ENCODE measurements around the gene PNN. TPM values are rescaled to one million over a fixed set of nuclear protein-coding genes. Genes with fewer than 3 reads are reported as not detected.

The PNN gene
- total and polyA plus RNA-seq, 9 of the 15 experiments (the other 6 are each of a cell fraction or from before 2014, with no cell fraction given), result 30.2 to 188 (median 69.7) TPM

- Histone ChIP-seq H3K9ac (ENCODE audit: insufficient read depth in 1 of 2, low read depth in 2 of 2, low read length in 2 of 2) (no peak overlapping the region), H3K4me3 (no peak overlapping the region), H2AFZ (ENCODE audit: low read depth, low read length) (0 out of 2 replicates have a peak overlapping the region, but pooled peaks have one; percentile 11), H3K27me3 (ENCODE audit: control insufficient read depth in 2 of 2, insufficient read depth in 2 of 2, low read length in 2 of 2) (no peaks in the 10 kb centered on the region), H3K36me3 (ENCODE audit: control insufficient read depth, insufficient read depth, low read length) (no peaks in the 10 kb centered on the region), H3K79me2 (ENCODE audit: control insufficient read depth, insufficient read depth, low read length) (no peaks in the 10 kb centered on the region), H4K20me1 (replicated peaks; ENCODE audit: control insufficient read depth, insufficient read depth, low read length) (no peaks in the 10 kb centered on the region), H3K9me1 (ENCODE audit: control insufficient read depth, insufficient read depth, low read length) (no peaks in the 10 kb centered on the region), H3K9me3 (replicated peaks; ENCODE audit: control insufficient read depth, insufficient read depth, low read depth, low read length) (no peaks in the 10 kb centered on the region), H3K4me2 (ENCODE audit: insufficient read depth, low read length) (no peak overlapping the region), H3K4me1 (replicated peaks in 1 of 2; ENCODE audit: control insufficient read depth in 2 of 2, insufficient read depth in 2 of 2, low read length in 2 of 2) (peaks cover 0 to 6% of the 10 kb centered on the region in 2 experiments; a peak in 1 of 5 replicates), H3K27ac (ENCODE audit: extremely low read depth, low read depth, low read length) (no peak overlapping the region)
- peak in 1 of 4 experiments; percentile 10 for DNase-seq (ENCODE audit: extremely low read depth in 1 of 4, low spot score in 3 of 4)
- ATAC-seq, result peak; percentile 64
- no TSS peak for BruUV-seq (replicated peaks)
- ChIA-PET CTCF (ENCODE audit: low intra/inter-chr PET ratio) (no interaction called here), POLR2A (no interaction called here)
- intact Hi-C loops (cut with micrococcal nuclease), result no loop called here
- 6% methylated on average over 5 of the region's 5 CpGs for WGBS (ENCODE audit: insufficient coverage, low coverage, missing lambda C conversion rate)
- peak; percentile 67 for TF ChIP-seq ZNF316 (IDR thresholded peaks at IDR 0.05)
- peak; percentile 53 for TF ChIP-seq C11orf30 (IDR thresholded peaks at IDR 0.05; ENCODE audit: low read depth)
- TF ChIP-seq, protein P1, sequence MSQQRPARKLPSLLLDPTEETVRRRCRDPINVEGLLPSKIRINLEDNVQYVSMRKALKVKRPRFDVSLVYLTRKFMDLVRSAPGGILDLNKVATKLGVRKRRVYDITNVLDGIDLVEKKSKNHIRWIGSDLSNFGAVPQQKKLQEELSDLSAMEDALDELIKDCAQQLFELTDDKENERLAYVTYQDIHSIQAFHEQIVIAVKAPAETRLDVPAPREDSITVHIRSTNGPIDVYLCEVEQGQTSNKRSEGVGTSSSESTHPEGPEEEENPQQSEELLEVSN (IDR thresholded peaks at IDR 0.05; ENCODE audit: borderline replicate concordance in 1 of 2, extremely low read depth in 1 of 2, insufficient read depth in 1 of 2, insufficient read length in 1 of 2, low read depth in 1 of 2, low read length in 1 of 2, poor library complexity in 1 of 2, severe bottlenecking in 1 of 2), result no peak
- TF ChIP-seq KDM1A (IDR thresholded peaks at IDR 0.05), result peak in 1 of 2 experiments; percentile 22; a peak in 1 of 4 replicates
- no peak for TF ChIP-seq RFX7 (CRISPR knock-in tag; IDR thresholded peaks at IDR 0.05)
- in situ Hi-C loops (cut with MboI), result no loop called here
- FAIRE-seq, result peak; percentile 40
These were observed 43.2 kb downstream of the PNN start for GRCh38 chr14:39218171-39218769.

Measured in K562 (cell line).